Common myeloid progenitor, CD34-positive (primary cell): ENCODE measurements around the gene RNF217.

Source experiments
- CTCF ChIA-PET: fragments of 350-600 bp; sonication (Branson Sonifier 250); formaldehyde crosslinking; loops from one replicate; lab custom pipeline; 2021; ENCODE audit warnings: antibody characterized with exemption; lab: Charles Lee
- POLR2A ChIA-PET: fragments of 350-600 bp; sonication (Branson Sonifier 250); formaldehyde crosslinking; loops from one replicate; lab custom pipeline; 2021; ENCODE audit warnings: antibody characterized with exemption; lab: Charles Lee
- DNase-seq, 3 donors: peaks; one replicate each; pipeline versions ENCODE4 v3.0.0 to v3.0.0-alpha.2; 2013
- H3K27ac ChIP-seq, 2 experiments: 1 replicate in 1 of 2; 2 replicates in 1 of 2; pipeline ENCODE4 v1.7.0; 2013; ENCODE audit warnings: inconsistent platforms in 2 of 2, low read length in 2 of 2, mild to moderate bottlenecking in 2 of 2, low read depth in 1 of 2, moderate library complexity in 1 of 2; ENCODE audit not compliant: severe bottlenecking in 2 of 2, insufficient read depth in 1 of 2, poor library complexity in 1 of 2
- H3K27me3 ChIP-seq, 5 experiments: replicated peaks in 2 of 5; 1 replicate in 3 of 5; 2 replicates in 2 of 5; pipeline versions ENCODE4 v1.6.1 to v1.7.0; 2013; ENCODE audit warnings: low read length in 4 of 5, mild to moderate bottlenecking in 2 of 5, moderate library complexity in 2 of 5, inconsistent platforms in 1 of 5; ENCODE audit not compliant: insufficient read depth in 5 of 5, control insufficient read depth in 4 of 5
- H3K36me3 ChIP-seq, 4 experiments: 1 replicate in 2 of 4; 2 replicates in 2 of 4; pipeline versions ENCODE4 v1.6.1 to v1.7.0; 2013; ENCODE audit warnings: low read length in 3 of 4, control low read depth in 1 of 4, mild to moderate bottlenecking in 1 of 4; ENCODE audit not compliant: control insufficient read depth in 4 of 4, insufficient read depth in 4 of 4
- H3K4me1 ChIP-seq, 4 experiments: 1 replicate in 3 of 4; 2 replicates in 1 of 4; pipeline versions ENCODE4 v1.6.1 to v1.7.1; 2013; ENCODE audit warnings: low read length in 3 of 4, mild to moderate bottlenecking in 3 of 4, control low read depth in 1 of 4, inconsistent platforms in 1 of 4, moderate library complexity in 1 of 4; ENCODE audit not compliant: control insufficient read depth in 4 of 4, insufficient read depth in 4 of 4; ENCODE audit errors: control extremely low read depth in 1 of 4
- H3K4me3 ChIP-seq, 7 experiments: 1 replicate in 4 of 7; 2 replicates in 3 of 7; pipeline versions ENCODE4 v1.5.1 to v1.7.0; 2013; ENCODE audit warnings: mild to moderate bottlenecking in 7 of 7, low read length in 6 of 7, moderate library complexity in 6 of 7, inconsistent platforms in 2 of 7, low read depth in 2 of 7, control low read depth in 1 of 7; ENCODE audit not compliant: insufficient read depth in 4 of 7, control insufficient read depth in 1 of 7; ENCODE audit errors: extremely low read depth in 1 of 7
- H3K9me3 ChIP-seq, 5 experiments: 1 replicate in 4 of 5; 2 replicates in 1 of 5; pipeline versions ENCODE4 v1.6.1 to v1.7.1; 2013; ENCODE audit warnings: low read length in 4 of 5, mild to moderate bottlenecking in 2 of 5, inconsistent platforms in 1 of 5, low read depth in 1 of 5, moderate library complexity in 1 of 5; ENCODE audit not compliant: control insufficient read depth in 4 of 5, insufficient read depth in 2 of 5; ENCODE audit errors: control extremely low read depth in 1 of 5
- WGBS: methylation state at CpG from one replicate; pipeline ENCODE4 v1.1.5; 2013; ENCODE audit not compliant: insufficient coverage; 5-methylcytosine and 5-hydroxymethylcytosine counted together

RNF217 gene

DNA sequence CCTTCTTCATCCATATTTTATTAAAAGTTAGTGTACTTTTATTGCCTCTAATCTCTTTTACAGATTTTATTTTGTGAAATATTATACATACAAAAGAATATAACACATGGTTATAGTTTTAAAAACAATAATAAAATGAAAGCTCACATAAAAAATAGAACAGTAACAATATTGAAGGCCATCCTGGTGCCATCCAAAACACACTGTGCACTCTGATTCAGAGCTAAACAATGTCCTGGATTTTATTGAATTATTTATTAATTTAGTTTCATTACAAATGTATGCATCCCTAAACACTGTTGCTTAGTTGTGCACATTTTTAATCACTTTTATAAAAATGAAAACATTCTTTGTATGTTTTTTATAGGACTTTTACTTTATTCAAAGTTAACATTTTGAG lies 32.9 kb downstream of the RNF217 start:
- no peaks in the 10 kb centered on the region for H3K9me3 ChIP-seq
- no peak overlapping the region for H3K27ac ChIP-seq
- H3K4me1 ChIP-seq = peaks cover 0 to 7% (median 2%) of the 10 kb centered on the region in 4 experiments
- DNase-seq = no peak
- H3K4me3 ChIP-seq = no peak overlapping the region
- H3K36me3 ChIP-seq = peaks cover 0 to 4% (median 2%) of the 10 kb centered on the region in 4 experiments
- ChIA-PET POLR2A (no interaction called here), CTCF (no interaction called here)
- no peaks in the 10 kb centered on the region for H3K27me3 ChIP-seq

DNA sequence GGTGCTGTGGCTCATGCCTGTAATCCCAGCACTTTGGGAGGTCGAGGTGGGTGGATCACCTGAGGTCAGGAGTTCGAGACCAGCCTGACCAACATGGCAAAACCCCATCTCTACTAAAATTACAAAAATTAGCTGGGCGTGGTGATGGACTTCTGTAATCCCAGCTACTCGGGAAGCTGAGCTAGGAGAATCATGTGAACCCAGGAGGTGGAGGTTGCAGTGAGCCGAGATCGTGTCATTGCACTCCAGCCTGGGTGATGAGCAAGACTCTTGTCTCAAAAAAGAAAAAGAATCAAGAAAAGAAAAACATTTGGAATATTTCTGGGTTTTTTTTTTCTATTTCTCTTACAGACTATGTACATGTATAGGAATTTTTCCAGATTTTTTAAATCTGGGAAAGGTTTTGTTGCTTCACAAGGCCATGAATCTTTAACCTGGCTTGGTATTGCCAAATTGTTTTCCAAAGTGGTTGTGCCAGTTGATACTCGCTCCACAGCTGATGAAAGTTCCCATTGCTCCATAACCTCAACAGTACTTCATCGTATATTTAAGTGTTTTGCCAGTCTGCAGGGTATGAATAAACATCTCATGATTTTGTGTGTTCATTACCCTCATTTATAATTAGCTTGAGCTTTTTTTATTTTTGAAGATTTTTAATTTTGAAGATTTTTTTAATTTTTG lies 33.5 kb downstream of the RNF217 start:
- no peak overlapping the region for H3K4me3 ChIP-seq
- ChIA-PET POLR2A (no interaction called here), CTCF (no interaction called here)
- H3K36me3 ChIP-seq = peaks cover 0 to 4% (median 2%) of the 10 kb centered on the region in 4 experiments
- H3K27ac ChIP-seq = no peak overlapping the region
- no peaks in the 10 kb centered on the region for H3K9me3 ChIP-seq
- 100% methylated on average over 3 of the region's 8 CpGs for WGBS
- H3K4me1 ChIP-seq = peaks cover 0 to 7% (median 2%) of the 10 kb centered on the region in 4 experiments
- H3K27me3 ChIP-seq = no peaks in the 10 kb centered on the region
- DNase-seq = no peak

DNA sequence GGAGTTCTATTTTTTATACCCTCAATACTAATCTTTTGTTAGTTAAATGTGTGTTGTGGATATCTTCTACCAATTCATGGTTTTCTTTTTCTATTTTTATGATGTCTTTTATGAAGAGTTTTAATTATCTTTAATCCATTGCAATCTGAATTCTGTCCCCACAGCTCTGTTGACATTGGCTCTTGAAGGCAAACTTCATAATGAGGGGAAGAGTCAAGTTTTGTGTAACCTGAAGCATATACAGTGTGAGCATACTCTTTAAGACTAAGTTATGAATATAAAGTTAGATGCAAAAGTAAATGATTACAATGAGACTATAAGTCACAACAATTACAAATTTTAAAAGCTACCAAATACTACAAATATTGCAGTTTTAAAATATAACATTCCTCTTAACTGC lies 34.2 kb downstream of the RNF217 start:
- H3K27ac ChIP-seq = no peak overlapping the region
- no peaks in the 10 kb centered on the region for H3K27me3 ChIP-seq
- ChIA-PET CTCF (no interaction called here), POLR2A (no interaction called here)
- peaks cover 0 to 7% (median 2%) of the 10 kb centered on the region in 4 experiments for H3K4me1 ChIP-seq
- no peaks in the 10 kb centered on the region for H3K9me3 ChIP-seq
- DNase-seq = no peak
- no peak overlapping the region for H3K4me3 ChIP-seq
- H3K36me3 ChIP-seq = peaks cover 0 to 4% (median 2%) of the 10 kb centered on the region in 4 experiments

DNA sequence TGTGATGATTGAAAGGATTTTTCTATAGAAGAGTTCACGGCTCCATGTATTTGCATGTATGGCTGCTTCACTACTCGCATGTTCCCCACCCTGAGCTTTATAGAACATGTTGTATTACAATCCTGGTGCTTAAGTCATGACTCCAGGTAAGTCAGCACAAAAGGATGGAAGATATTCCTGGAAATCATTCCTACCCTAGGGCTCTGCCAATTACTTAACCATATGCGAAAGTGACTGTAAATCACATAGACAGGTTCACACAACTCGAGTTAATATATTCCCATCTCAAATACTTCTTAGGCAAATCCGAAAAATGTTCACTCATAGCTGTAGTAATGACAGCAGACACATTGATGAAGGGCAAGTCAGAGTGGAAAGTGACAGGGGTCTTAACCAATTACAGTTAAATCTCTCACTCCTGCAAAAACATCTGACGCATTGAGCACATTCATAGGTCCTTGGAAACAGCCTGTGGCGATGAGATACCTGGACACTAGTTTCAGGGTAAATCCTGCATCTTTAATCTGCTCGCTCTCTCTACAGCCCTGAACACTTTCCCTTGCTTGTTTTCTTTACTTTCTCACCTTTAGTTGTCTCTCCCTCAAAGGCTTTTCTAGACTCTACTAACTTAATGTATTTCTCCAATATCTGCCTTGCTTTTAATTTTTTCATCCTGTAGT lies 35.1 kb downstream of the RNF217 start:
- ChIA-PET CTCF (no interaction called here), POLR2A (no interaction called here)
- Histone ChIP-seq H3K27ac (no peak overlapping the region), H3K36me3 (peaks cover 0 to 4% (median 2%) of the 10 kb centered on the region in 4 experiments), H3K9me3 (no peaks in the 10 kb centered on the region), H3K4me1 (peaks cover 0 to 7% (median 2%) of the 10 kb centered on the region in 4 experiments), H3K4me3 (no peak overlapping the region), H3K27me3 (no peaks in the 10 kb centered on the region)
- WGBS = 98% methylated on average over 4 of the region's 8 CpGs
- DNase-seq = no peak

DNA sequence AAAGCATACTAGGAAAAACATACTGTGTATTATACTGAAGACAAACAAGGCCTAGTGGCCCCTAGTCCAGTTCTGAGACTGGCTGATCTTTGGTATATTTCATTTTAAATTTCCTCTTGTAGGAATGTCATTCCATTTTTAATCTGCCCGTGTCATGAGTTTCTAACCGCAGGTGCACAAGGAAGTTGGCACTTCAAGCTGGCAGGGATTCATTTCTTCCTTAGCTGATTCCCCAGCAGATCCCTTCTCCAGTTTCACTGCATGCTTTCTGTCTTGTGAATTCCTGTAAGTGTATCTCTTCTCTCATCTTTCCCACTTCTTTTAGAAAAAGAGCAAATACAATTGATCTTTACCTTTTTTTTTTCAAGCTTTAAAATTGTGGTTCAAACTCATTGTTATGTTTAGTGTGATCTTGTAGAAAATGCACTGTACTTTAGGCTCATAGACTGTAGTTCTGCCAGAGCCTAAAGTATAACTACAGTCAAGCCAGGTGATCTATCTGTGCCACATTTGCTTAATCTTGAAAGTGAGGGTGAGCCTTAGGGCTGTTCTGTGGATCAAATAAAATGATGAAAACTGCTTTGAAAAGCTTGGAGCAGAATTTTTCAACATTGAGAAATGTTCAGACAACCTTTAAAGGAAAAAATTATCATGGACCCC lies 37.0 kb downstream of the RNF217 start:
- peaks cover 0 to 7% (median 2%) of the 10 kb centered on the region in 4 experiments for H3K4me1 ChIP-seq
- no peak overlapping the region for H3K27ac ChIP-seq
- H3K9me3 ChIP-seq = peaks cover 0 to 2% (median 0%) of the 10 kb centered on the region in 5 experiments
- no peak overlapping the region for H3K4me3 ChIP-seq
- H3K36me3 ChIP-seq = peaks cover 0 to 5% (median 3%) of the 10 kb centered on the region in 4 experiments
- DNase-seq = peak in 1 of 3 donors; percentile 21
- ChIA-PET POLR2A (no interaction called here), CTCF (interaction anchor here (1.1 kb wide), 1 partner anchor 21 kb away, joined by 3 read pairs; no protein-coding TSS in a partner anchor)
- no peaks in the 10 kb centered on the region for H3K27me3 ChIP-seq
- 0% methylated on average over 1 of the region's 2 CpGs for WGBS

DNA sequence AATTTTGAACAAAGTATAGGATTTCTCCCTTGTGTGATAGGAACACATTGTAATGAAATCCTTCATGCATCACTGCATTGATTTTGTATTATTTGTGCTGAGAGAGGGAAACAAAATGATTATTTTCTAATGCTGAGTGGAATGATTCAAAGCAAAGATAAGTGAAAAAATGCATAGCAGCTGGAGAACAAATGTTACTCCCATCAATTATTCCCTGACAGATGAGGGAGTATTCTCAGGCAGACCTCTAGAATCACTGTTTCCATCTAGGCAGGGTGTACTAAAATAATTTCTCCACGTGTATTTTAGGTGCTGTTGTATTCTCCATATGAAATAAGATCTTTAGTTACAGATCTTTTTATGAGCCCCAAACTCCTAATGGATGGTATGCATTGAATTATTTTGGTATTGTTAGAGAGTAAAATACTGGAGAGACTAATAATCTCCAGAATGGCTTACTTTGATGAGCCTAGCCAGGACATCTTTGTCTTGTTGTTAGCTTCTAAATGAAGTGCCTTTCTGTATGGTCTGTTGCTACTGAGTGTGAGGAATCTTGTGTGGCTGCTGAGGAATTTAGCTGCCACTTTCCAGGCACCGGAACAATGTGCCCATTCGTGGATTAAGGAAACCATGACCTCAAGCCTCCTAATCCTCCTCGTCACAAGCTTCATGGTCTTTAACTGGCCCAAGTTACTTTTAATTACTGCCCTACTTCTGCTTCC lies 39.6 kb downstream of the RNF217 start:
- peaks cover 0 to 7% (median 2%) of the 10 kb centered on the region in 4 experiments for H3K4me1 ChIP-seq
- 86% methylated on average over 3 of the region's 4 CpGs for WGBS
- POLR2A ChIA-PET = no interaction called here
- no peak overlapping the region for H3K4me3 ChIP-seq
- H3K27me3 ChIP-seq = no peaks in the 10 kb centered on the region
- CTCF ChIA-PET = no interaction called here
- no peak overlapping the region for H3K27ac ChIP-seq
- DNase-seq = no peak
- H3K36me3 ChIP-seq = peaks cover 4 to 15% (median 7%) of the 10 kb centered on the region in 4 experiments
- peaks cover 2 to 14% (median 3%) of the 10 kb centered on the region in 5 experiments for H3K9me3 ChIP-seq
